ENCODE measurements around the gene PLOD1.

PLOD1 gene

GRCh38 chr1:11940260-11940921 is 5.9 kb downstream of the PLOD1 start:
- no peak for DNase-seq

DNA sequence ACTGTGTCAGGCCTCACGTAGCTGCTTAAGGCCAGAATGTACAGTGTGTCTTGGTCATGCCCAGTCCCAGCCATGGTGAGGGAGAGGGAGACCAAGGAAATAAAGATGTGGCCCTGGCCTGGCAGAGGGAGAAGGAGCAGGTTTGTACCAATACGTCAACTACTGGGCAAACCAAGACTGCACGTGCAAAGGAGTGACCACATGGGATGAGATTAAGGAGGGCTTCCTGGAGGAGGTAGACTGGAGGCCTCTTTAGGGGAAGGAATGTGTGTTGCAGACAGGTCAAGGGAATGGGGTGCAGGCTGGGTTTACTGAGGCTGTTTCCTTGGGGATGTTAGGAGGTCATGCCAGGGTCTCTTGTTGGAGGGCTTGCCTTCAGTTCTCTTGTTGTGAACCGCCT is 7.8 kb downstream of the PLOD1 start:
- no peak for DNase-seq

- no peak for DNase-seq
Measured at GRCh38 chr1:11943619-11944018, 9.1 kb downstream of the PLOD1 start.

DNA sequence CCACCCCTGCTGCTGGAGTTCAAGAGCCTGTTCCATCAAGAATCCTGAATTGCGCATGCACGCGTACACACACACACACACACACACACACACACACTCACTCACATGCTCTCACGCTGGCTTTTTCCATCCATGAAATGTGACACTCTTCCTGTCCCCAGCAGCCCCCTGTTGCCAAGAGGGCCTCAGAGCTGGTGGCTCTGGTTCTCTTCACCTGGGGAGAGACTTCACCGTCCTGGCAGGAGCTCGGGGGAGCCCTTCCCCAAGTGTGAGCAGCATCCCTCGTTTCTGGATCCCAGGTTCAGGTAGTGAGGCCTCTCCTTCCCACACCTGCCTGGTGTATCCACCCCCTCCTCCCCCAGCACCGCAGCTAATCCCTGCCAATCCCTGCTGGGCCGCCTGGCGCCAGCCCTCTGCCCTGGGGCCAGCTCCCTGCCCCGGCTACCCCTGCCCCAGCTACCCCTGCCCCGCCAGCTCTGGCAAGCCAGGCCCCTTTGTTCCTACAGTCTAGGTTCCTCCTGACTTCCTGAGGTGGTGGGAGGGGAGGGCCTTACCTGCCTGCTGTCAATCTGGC is 9.9 kb downstream of the PLOD1 start:
- no peak for DNase-seq

DNA sequence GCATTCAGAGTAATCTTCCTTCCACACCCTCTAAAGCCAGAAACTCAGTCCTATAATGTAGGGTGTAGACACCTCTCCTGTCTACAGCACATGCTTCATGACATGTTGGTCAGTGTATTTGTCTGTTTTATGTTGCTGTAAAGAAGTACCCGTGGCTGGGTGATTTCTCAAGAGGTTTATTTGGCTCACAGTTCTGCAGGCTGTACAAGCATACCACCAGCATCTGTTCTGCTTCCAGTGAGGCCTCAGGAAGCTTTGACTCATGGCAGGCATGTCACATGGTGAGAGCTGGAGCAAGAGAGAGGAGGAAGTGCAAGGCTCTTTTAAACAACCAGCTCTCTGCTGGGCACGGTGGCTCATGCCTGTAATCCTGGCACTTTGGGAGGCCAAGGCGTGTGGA is 12.1 kb downstream of the PLOD1 start:
- DNase-seq = no peak

DNA sequence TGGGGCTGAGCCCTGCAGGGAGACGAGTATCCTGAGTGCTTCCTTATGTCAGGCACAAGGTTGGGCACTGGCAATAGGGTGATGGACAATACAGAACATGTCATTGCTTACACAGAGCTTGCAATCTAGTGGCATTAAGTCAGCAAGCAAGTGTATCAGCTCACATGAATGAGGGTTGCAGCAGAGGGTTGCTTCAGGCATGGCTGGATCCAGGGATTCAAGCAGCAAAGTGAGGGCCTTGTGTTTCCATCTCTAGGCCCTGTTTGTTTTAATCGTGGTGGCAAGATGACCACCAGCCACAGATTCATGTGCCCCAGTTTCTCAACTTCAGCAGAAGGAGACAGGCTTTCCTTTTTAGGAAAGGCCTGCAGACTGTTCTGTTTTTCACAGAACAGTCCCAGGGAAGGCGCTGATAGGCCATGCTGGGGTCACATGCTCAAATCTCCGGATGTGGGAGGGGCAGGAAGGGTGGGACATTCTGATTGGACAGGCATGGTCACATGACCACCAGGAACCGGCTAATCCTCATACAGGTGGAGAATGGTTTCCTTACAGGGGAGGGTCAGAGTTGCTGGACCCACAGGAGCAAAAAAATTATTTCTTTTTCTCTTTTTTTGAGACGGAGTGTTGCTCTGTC is 14.4 kb downstream of the PLOD1 start:
- DNase-seq = no peak

- no peak for DNase-seq
Measured at GRCh38 chr1:11951901-11952300, 17.4 kb downstream of the PLOD1 start.

GRCh38 chr1:11952455-11953109 is 18.1 kb downstream of the PLOD1 start:
- no peak for DNase-seq

DNA sequence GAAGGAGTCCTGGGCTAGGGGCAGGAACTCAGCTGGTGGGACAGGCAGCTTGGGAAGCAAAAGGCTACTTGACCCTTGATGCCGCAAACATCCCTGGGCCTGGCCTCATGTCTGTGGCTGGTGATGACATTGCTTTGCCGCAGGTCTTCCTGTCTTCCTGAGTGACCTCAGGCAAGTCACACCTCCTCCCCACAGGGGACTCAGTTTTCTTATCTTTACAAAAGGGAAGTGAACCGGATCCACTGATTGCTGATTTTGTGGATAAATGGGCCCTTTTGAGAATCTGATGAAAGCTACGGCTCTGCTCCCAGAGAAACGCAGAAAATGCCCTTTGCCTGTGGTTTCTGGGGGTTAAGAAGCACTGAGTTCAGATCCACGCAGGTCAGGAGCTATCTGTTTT is 20.7 kb downstream of the PLOD1 start:
- DNase-seq = no peak

- DNase-seq = no peak
Measured at GRCh38 chr1:11957398-11957797, 22.9 kb downstream of the PLOD1 start.

- no peak for DNase-seq
Measured at GRCh38 chr1:11957897-11958296, 23.4 kb downstream of the PLOD1 start.

DNA sequence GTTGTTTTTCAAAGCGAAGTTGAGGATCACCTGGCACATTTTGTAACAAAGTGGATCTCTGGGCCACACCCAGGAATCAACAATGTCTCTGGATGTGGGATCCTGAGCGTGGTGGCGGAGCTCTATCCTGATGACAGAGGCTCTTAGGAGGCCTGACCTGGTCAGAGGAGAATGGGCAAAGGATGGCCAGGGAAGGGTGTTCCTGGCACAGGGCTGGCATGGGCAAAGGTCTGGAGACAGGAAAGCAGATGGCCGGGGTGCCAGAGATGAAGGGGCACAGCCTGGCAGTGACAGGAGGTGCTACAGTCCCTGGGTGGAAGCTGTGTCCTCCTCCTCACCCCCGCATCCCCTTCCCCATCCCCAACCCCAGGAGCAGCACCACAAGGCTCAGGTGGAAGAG is 25.8 kb downstream of the PLOD1 start:
- no peak for DNase-seq

DNA sequence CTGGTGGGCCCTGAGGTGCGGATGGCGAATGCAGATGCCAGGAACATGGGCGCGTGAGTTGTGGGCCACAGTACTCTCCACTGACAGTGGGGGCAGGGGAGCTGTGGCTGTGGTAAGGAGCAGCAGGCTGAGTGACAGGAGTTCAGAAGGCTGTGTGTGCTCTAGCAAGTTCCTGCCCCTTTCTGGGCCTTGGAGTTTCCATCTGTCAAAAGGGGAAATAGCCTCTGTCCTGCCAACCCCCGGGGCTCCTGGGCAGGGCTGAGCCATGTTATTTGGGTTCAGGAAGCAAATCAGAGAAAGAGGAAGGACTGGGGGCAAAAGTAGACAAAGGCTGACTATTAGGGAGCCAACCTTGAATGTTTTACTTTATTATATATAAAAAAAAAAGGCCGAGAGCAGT is 26.2 kb downstream of the PLOD1 start:
- DNase-seq = no peak

DNA sequence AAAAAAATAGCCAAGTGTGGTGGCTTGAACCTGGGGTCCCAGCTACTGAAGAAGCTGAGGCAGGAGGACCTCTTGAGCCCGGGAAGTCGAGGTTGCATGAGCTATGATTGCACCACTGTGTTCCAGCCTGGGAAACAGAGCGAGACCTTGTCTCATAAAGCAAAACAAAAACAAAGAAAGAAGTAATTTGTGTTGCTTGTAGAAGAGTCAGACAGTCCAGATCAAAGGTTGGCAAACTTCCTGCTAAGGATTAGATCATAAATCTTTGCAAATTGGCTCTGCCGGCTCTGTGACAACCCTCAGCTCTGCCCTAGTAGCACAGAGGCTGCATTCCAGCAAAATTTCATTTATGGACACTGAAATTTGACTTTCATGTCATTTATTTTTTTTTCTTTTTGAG is 26.7 kb downstream of the PLOD1 start:
- no peak for DNase-seq

DNA sequence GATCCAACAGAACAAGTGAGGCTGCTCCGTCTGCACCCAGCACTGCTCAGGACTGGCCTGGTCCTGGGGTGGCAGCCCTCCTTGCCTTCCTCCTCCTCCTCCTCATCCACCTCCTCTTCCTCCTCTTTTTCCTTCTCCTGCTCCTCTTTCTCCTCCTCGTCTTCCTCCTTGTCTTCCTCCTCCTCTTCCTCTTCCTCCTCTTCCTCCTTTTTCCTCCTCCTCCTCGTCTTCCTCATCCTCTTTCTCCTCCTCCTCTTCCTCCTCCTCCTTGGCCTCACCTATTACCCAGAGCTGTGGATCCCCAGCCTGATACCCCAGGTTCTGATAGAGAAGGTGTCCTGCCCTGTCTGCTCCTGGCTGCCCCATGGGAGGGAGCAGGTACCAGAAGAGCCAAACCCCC is 29.1 kb downstream of the PLOD1 start:
- DNase-seq = no peak

DNA sequence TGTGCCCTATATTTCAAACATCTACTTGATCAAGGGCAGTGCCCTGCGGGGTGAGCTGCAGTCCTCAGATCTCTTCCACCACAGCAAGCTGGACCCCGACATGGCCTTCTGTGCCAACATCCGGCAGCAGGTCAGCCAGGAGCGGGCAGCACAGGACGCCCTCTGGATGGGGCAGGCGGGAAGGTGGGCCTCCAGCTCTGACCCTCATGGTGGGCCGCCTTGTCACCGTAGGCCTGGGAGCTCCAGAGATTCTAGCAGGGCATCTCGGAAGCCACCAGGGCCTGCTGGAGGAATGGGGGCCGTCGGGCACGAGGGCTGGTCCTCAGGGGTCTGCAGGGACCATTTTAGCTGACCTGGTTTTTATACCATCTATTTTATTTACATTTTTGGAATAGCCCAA is 30.1 kb downstream of the PLOD1 start:
- no peak for DNase-seq

DNA sequence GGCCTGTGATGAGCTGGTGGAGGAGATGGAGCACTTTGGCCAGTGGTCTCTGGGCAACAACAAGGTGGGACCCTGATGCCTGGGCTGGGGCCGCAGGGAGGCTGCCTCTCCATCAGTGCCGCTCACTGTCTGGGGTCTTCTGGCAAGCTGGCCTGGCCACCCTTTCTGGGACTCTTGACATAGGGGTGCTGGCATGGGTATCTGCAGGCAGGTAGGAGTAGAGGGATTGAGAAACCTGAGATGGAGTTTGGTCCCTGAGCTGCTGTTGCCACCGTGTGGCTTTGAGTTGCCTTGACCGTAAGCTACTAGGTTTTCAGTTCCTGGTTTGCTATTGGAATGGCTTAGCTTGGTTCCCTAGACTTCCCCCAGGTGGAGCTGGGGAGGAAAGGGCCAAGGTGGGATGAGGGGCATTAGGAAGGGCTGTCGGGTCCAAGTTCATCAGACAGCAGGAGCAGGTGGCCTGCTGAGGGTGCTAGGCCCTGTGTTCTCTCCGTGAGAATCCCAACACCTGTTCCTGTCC is 32.6 kb downstream of the PLOD1 start:
- no peak for DNase-seq

- no peak for DNase-seq
Measured at GRCh38 chr1:11970441-11971185, 36.1 kb downstream of the PLOD1 start.

DNA sequence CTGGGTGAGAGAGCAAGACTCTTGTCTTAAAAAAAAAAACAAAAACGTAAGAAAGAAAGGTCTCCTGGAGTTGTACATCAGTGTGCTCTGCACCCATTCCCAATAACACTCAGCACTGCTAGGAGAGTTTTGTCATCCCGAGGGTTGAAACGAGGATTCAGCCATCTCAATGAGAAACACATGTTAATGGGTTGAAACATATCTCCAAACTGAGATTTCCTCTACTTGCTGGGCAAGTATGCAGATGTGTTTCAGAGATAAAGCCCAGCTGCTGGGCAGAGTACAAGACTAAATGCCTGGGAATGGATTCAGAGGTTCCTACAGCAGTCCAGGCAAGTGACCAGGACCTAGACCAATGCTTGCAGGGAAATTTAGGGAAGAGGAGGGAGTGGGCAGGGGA is 43.1 kb downstream of the PLOD1 start:
- no peak for DNase-seq

GRCh38 chr1:11978301-11978700 is 43.8 kb downstream of the PLOD1 start:
- DNase-seq = no peak

- no peak for DNase-seq
Measured at GRCh38 chr1:11979028-11979850, 44.7 kb downstream of the PLOD1 start.
